HG02759 (cell line): ENCODE results near the gene VENTX.

Experiments
- ATAC-seq: cut with Tn5 transposase; IDR thresholded peaks from one replicate; pipeline ENCODE4 v1.9.1; 2021; ENCODE audit warnings: mild to moderate bottlenecking, moderate library complexity; ENCODE audit not compliant: unreplicated experiment

Gene VENTX

GRCh38 chr10:133283931-133284330, 46.3 kb downstream of the VENTX start:
- no peak for ATAC-seq

- no peak for ATAC-seq
These were observed 47.6 kb downstream of the VENTX start for GRCh38 chr10:133285217-133285616.

DNA sequence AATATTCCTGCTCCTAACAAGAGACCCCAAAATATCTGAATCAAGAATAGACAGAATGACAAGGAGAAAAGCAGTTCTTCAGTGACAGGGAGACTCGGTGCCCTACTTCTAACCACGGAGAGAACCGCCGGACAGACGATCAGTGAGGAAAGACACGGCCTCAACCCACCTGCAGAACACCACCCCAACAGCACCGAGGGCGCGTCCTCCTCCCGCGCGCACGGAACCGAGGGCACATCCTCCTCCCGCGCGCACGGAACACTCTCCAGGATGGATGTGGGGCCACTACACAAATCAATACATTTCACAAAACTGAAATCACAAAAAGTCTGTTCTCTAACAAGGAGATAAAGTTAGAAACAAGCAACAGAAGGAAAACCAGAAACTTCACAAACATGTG, 48.7 kb downstream of the VENTX start:
- ATAC-seq = no peak

- no peak for ATAC-seq
These were observed 50.3 kb downstream of the VENTX start for GRCh38 chr10:133287832-133288500.

DNA sequence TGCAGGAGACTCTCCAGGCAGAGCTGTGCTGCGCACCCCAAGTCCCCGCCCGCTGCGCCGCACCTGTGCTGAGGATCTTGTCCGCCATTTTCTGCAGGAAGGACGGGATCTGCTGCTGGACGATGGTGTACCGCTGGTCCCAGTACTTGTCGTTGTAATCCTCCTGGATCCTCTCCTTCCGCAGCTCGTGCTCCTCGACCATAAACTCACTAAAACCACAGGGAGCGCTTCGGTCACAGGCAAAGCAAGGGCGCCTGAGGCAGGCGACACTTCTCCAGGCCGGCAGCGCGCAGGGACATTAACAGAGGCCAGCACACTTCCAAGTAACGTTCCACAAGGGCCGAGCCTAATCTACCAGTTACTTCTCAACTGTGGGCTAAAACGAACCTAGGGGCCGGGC, 52.1 kb downstream of the VENTX start:
- no peak for ATAC-seq
